NCI-H187 (cell line): ENCODE results near the gene ACD.

Experiments
- DNase-seq, 2 experiments: peaks; one replicate each; lab custom pipeline; 2025; lab: John Stamatoyannopoulos, UW

ACD gene

DNA sequence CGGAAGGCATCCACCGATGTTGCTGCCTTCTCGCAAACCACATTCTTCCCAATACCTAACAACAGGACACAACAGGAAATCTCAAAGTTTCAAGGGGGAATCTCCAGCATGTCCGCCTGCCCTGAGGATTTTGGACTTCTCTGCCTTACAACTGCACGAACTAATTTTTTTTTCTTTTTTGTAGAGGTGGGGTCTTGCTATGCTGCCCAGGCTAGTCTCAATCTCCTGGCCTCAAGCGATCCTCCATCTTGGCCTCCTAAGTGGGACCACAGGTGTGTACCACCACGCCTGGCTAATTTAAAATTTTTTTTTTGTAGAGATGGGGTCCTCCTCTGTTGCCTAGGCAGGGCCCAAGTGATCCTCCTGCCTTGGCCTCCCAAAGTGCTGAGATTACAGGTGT is 15.9 kb upstream of the ACD start:
- no peak for DNase-seq

DNA sequence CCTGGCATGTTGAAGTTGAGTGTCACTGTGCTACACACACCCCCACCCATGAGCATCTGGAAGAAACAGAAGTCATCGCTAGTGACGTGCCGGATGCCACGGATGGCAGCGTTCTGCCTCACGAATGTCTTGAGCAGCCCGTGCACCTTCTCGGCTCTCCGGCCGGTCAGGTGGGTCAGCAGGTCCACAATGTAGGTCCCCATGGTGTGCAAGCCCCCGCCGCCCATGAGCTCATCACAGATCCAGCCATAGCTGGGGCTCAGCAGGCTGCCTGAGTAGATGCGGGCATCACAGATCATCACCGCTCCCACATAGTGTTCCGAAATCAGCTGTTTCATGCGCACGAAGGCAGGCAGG is 15.5 kb upstream of the ACD start:
- no peak for DNase-seq

DNA sequence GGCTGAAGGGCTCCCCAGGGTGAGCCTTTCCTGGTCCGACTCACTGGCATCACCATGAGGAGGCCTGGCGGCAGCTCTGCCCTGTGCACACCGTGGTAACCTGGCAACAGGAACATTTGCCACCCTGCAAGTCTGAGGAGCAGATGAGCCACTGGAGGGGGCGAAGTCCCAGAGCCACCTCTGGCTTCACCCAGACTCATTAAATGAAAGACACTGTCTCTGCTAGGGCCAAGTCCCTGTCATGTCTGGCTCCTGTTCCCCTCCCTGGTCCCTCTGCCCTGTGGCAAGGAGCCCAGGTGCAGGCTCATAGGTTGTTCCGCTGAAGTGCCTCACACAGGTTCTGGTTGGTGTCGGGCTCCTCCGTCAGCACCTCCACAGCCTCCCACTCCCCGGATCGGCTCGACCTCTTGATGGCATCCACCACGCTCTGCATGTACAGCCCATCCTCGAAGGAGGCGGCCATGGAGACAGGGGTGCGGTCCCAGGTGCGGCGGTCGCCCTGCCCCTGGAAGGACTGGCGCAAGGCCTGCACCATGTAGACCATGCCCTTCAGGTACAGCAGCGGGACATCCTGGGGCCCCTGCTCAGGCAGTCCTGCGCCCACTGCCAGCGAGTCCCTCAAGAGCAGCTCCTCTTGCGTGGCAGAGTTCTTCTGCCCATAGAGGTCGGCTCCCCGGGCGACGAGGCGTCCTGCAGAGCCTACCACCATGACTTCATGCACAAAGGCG is 15.0 kb upstream of the ACD start:
- DNase-seq = no peak

DNA sequence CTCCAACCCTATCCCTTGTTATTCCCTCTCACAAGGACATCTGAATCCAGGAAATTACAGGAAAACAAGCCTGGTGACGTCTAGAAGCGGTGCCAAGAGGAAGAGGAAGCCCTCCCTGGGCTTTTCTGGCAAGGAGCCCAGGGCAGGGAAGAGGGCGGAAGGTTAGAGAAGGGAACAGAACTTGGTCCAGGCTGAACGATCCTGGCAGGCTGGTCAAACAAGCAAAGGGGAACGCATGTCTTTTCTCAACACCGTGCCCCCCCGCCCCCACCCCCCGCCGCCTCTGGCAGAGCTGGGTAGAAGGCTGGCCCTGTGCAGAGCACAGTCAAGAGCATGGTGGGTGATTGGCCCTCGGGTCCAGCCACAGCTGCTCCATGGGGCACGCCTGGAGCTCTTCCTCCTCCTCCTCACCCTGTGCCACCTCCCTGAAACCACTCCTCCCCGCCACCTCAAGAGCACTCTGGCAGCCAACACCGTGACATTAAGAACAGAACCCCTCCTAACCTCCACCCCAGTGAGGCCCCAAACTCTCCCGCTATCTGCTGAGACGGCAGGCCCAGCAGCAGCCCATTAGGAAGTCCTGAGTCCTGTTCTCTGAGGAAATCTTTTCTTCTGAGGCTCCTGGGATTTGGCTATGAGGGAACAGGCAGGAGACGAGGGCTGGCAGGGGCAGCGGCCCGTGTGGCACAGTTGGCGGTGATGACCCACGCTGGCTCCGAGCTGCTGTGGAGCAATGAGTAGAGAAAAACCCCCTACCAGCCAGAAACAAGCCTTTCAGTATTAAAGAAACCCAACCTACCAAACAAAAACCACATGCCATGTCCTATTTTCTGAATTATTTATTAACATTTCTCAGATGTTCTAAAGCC is 13.9 kb upstream of the ACD start:
- DNase-seq = peak in 1 of 2 experiments; percentile 11

DNA sequence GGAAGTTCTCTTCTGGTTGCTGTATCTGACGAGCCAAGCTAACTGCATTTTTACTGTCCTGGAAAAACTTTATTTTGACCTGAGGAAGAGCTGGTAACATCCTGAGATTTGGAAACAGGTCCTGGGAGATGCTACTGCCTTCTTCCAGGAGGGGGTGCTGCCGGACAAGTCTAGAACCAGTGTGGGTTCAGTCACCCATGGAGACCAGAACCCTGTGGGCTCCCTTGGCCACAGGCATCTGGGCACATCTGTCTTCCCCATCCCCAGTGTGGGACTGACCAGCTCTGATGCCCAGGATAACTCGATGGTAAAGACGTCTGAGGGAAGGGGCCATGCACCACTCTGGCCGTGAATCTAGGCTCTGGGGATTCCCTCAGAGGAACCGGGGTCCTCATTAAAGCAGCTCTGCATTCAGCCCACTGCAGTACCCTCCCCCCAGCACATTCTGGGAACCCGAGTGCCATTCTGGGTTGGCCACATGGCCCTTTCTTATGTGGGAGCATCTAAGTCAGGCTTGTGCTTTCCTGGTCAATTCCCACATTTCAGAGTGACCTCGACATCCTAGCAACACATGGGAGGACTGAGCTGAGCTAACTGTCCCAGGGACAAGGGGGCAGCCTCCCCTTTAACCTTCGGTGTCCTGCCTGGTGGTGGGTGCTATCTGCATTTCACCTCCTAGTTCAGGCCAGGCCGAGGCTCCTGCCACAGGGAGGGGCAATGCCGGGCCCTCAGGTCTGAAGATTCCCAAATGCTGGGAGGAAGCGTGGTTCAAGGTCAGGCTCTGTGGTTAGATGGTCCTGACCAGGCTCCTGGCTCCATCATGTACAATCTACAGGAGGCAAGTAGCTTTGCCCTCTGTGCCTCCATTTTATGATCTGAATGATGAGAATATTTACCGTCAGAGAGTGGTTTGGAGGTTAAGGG is 12.9 kb upstream of the ACD start:
- peak; percentile 0 to 20 for DNase-seq

DNA sequence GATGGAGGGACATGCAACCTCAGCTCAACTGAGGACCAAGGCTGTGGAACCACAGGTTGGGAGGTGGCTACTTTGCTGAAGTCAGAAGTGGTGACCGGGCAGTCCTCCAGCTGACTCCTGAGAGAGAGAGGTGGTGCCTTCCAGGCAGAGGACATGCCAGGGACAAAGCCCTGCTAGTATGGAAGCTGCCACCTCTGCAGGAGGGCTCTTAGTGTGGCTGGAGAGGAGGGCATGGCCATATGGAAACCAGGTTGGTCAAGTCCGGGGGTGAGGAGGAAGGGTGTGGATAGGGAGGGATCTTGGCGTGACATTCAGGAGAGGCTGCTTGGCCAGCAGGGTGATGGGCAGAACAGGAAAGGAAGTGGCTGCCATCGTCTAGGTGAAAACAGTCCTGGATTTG is 12.2 kb upstream of the ACD start:
- DNase-seq = no peak

DNA sequence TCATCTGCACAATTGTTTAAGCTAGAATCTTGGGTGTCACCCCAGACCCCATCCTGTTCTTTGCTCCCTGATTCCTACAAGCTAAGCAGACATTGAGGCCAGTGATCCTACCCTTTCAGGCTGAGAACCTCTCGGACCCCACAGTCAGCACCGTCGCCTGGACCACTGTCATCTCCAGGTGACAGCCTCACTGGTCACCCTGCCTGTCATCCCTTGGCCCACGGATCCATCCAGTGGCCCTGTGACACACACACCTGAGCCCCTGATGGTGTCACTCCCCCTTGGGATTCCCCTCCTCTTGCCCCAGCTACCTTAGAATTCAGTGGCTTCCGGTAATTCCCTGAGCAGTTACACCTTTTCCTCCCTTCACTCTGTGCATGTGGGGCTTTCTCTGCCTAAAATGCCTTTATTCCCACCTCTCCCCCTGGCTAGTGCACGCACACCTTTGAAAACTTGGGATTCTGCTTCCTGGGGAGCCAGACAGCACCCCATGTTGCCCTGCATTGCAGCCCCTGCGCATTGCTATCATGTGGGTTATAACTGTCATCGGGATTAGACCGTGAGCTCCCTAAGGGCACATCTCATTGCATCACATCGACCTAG is 9.5 kb upstream of the ACD start:
- DNase-seq = no peak

DNA sequence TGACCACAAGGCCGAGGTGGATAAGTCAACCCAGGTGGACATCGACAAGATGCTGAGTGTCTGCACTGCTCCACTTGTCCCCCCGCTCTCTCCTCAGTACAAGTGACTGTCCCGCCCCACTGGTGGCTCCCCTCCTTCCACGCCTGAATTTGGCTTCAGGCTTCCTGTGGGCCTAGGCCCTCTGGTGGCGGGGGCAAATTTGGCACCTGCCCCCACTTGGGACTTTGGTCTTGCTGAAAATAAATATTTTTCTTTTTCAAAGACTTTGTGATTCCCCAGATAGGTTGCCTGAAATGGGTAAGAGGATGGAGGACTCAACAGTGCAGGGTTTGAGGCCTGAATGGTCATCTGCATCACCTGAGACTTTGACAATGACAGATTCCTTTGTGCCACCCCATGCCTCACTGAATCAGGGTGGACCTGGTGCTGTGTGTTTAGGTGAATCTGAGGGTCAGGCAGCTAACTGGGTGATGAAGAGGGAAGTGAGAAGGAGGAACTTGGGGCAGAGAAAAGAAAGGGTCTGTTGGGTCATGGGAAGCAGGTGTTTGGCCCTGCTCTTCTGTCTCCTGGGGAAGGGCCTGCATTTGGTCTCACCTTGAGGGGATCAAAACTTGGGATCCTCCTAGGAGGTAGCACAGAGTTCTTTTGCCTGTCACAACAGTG is 8.6 kb upstream of the ACD start:
- DNase-seq = no peak

DNA sequence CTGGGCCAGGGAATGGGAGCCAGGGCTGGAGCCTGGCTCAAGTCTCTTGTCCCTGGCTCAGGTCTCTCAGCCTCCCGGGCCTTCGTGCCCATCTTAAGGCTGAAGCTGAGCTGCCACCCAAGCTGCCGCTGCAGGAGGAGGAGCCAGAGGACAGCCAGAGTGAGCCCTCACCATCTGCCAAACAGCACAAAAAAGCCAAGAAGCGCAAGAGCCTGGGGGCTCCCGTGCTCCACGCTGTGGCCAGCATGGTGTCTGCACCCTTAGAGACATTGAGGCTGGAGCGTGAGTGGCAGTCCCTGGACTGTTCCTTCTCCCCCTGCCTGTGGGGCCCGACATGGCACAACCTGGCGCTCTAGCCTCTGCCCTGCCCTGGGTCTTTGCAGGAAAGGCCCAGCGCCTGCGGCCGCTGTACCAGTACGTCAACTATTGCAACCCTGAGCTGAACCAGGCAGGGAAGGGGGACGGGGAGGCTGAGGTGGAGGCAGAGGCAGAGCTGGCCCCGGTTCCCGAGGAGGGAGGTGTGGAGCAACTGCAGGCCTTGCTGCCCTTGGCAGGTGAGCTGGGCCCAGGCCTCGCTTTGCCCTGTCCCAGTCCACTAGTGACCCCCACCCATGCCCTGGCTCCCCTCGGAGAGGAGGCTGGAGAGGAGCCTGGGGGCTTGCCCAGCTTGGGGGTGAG is 7.9 kb upstream of the ACD start:
- peak; percentile 31 to 58 for DNase-seq

DNA sequence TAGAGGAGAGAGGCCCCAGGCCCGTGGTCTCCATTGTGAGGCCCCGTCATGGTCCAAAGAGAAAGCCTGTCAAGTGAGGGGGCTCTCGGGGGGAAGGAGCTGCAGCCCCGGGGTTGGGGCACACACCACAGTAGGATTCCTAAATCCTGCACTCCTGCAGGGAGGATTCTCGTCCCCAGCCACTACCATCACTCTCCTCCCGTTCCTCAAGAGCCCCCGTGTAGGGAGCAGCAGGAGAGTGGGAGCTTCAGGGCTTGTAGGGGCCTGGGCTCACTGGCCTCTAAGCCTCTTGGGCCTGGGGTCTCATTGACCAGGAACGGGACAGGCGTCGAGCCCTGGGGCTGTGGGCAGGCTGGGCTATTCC is 7.4 kb upstream of the ACD start:
- DNase-seq = no peak

DNA sequence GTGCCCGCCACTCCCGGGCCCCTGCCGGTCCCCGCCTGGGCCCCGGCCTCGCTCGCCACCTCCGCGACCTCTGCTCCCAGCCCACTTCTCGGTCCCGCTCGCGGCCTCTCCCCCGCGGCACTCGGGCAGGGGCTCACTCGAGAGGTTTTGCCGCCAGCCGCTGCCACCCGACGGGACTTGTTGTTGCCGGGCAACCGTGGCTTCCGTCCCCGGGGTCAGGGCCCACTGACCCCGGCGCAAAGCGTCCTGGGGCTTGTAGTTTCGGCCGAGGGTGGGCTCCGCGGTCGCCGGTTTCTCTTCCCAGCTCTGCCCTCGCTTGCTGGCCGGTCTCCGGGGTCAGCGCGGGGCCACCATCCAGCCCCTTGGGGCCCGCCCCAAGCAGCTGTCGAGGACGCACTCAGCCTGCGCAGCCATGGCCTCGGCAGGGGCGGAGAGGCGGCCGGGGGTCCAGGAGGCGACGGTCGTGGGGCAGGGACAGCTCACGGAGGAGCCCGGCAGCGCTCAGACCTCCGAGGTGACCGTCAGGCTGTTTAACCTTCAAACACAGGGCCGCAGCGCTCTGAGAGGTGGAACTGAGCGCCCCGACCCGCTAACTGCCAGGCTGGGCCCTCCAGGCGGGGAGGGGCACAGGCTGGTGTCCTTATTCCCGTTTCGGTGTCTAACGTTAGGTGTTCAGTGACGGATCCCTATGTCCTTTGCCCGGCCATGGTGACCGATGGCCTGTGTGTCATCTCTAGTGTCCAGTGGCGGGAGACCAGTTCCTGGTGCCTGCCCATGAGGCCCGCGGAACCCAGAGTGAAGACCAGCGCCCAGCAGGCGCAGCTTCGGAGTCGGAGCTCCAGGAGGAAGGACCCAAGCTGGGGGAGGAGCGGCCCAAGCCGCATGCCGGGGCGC is 6.7 kb upstream of the ACD start, which contains the start of the genes C16orf86 and ENKD1:
TSS of gene C16orf86 (plus strand) at position 256 of the 894 bp plus-strand sequence. CDS start at position 413, 157 bp downstream.
TSS of gene ENKD1 (minus strand) at position 192 of the 894 bp plus-strand sequence. CDS start 308 bp downstream, outside the sequence.
- peak; percentile 24 to 53 for DNase-seq

DNA sequence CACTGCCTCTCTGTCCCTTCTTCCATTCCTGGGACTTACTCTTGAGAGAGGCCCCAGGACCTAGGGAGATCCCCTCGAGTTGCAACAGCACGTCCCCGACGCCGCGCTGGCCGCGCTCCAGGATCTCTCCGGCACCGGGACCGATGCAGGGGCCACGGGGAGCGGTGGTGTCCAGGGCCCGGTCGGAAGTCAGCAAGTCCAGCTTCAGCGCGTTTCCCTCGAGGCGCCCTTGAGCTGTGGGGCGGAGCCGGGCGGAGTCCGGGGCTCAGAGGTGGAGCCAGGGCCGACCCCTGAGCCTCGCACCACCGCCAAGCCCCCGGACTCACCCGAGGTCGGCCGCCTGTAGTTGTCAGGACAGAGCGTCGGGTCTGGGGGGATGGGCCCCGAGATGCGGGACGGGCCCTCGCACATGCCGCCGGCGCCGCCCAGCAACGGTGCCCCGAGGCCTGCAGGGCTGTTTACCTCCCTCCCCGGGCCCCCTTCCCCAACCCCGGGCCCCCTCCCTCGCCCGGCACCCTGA is 6.0 kb upstream of the ACD start:
- no peak for DNase-seq

DNA sequence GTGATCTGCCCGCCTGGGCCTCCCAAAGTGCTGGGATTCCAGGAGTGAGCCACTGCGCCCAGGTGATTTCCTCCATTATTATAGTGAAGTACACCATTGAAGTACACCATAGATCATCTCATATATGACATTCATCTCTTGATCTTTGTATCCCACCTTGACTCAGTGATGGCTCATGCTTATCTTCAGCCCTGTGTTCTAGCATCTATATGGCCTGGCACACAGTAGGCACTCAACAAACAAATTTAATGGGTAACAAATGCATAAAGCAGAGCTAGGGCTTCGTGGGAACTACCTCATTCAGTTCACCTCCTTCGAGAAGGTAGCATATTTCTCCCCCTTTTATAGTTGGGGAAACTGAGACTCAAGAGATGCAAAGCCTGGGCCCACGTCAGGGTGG is 5.5 kb upstream of the ACD start:
- DNase-seq = no peak

DNA sequence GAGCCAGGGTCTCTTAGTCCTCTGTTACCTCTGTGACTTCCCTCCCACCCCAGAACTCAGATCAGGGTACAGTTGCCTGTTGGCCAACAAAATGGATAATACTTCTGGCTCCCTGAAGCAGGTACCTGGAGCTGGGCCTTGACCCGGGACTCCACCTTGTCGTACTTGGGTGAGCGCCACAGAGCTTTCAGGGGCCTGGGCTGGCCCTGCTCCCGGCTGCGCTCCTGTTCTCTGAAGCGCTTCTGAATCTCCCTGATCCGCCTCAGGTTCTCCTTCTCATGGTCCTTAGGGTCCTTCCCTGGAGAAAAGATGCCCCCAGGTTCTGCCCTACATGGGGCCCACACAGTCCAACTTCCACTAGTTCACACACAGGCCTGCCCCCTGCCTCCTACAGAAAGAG is 4.8 kb upstream of the ACD start:
- DNase-seq = no peak

DNA sequence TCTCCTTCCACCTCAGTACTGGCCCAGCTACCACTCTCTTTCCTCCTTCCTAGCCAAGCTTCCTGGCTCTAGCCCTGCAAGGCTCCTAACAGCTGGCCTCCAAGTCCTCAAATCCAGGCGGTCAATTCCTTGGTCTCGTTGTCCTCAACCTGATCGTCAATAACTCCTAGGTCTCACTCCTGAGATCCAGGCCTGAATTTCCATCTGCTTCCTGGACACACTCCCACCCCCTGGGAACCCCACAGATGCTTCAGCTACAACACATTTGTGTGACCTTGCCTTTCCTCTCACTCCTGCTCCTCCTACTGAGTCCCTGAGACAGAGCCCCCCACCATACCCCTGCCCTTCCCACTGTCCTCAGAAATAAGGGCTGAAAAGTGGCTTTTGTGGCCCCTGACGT is 4.2 kb upstream of the ACD start:
- no peak for DNase-seq

DNA sequence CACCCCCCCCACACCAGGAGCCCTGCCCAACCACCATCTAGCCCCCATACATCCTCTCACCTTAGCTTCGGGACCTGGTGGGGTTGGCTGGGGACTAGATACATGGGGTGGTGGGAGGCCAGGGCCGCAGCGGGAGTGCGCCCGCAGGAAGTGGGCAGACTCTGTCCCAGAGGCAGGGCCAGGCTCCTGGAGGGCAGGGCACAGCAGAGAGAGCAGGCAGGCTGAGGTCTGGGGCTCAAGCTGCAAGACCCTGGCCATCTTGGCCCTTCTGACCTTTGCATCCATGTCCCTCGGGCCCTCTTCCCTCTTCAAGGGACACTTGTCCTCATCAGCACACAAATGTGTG is 3.8 kb upstream of the ACD start:
- no peak for DNase-seq

DNA sequence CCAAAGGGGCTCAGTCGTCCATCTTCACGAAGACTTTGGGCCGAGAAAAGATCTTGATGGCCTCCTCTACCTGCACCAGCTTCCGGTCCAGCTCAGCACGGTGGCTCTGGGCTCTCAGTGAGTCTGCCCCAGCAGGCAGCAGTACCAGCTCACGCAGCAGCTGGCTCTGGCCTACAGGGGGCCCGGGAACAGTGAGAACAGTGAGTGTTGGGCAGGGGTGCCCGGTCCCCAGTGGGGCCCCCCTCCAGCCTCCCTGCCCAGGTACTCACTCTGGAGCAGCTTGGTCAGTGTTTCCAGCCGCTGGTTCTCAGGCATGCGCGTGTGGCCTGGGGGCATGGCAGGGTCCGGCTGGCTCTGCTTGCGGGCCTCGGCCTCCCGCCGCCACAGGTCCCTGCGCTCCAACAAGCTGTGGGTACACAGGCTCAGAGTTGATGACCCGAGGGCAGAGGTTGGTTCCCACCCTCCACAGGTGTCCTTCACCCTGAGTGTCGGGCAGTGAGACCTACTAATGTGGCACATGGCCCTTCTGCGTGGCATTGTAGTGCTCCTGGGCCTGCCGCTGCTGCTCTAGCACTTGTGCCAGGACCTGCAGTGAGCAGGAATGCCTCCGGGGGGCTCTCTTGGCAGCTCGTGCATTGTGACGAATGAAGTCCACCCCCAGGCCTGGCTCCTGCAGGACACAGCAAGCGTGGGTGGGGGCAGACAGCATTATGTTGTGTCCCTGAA is 3.3 kb upstream of the ACD start:
- DNase-seq = no peak

DNA sequence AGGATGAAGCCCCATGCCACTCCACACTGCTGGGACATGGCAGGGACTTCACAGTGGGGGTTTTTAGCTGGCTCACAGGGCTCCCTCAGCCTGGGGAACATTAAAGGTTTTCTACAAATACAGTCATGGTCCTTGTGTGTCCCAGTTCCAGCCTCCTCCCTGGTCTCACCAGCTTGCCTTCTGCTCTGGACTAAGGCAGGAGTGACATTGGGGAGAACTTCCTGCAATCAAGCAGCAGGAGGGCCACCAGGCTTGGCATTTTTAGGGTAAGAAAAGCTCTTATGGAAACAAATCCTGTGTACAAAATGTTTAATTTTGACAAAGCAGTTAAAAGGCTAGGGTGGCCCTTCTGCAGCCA is 2.6 kb upstream of the ACD start:
- DNase-seq = no peak
